HEK293 (cell line): ENCODE data around the gene TRIM50.
A peak's percentile ranks its signal among the peaks of the same experiment; 100 is the strongest.

Experiments
- CTCF ChIA-PET: fragments of 350-600 bp; formaldehyde crosslinking; extraction: SDS; loops from one replicate; lab custom pipeline; 2021; ENCODE audit warnings: antibody characterized with exemption; lab: Yijun Ruan, JAX
- POLR2A ChIA-PET: fragments of 300-600 bp; formaldehyde crosslinking; extraction: SDS; loops from one replicate; lab custom pipeline; 2020; ENCODE audit warnings: antibody characterized with exemption, inconsistent platforms; lab: Yijun Ruan, JAX
- H3K27ac ChIP-seq: fragments of 200-500 bp; sonication (Bioruptor generic); 2 replicates; pipeline ENCODE4 v1.5.1; 2014; ENCODE audit warnings: low read depth, low read length, control low read depth, inconsistent platforms; ENCODE audit errors: extremely low read depth
- H3K36me3 ChIP-seq, 2 experiments: fragments of 200-500 bp in 1 of 2; sonication (Bioruptor generic) in 1 of 2; 1 replicate in 1 of 2; 2 replicates in 1 of 2; pipeline ENCODE4 v1.5.1; 2014 to 2017; ENCODE audit warnings: inconsistent platforms in 2 of 2, low read length in 2 of 2; ENCODE audit not compliant: control insufficient read depth in 2 of 2, insufficient read depth in 1 of 2
- H3K4me1 ChIP-seq: fragments of 200-500 bp; sonication (Bioruptor generic); 2 replicates; pipeline ENCODE4 v1.5.1; 2014; ENCODE audit warnings: mild to moderate bottlenecking, low read length, inconsistent platforms; ENCODE audit not compliant: control insufficient read depth, insufficient read depth
- H3K4me3 ChIP-seq: 2 replicates; pipeline ENCODE4 v1.5.1; 2011; ENCODE audit warnings: low read depth, mild to moderate bottlenecking, control low read depth, low read length, moderate library complexity
- H3K9me3 ChIP-seq: fragments of 200-500 bp; sonication (Bioruptor generic); 2 replicates; pipeline ENCODE4 v1.5.1; 2014; ENCODE audit warnings: low read depth, low read length, inconsistent platforms; ENCODE audit not compliant: control insufficient read depth, insufficient read depth
- GLI2 ChIP-seq: fragments of 450-650 bp; formaldehyde crosslinking; IDR thresholded peaks from 2 replicates; pipeline ENCODE4; 2017; ENCODE audit warnings: missing biosample characterization, missing genetic modification characterization, low read depth, borderline replicate concordance
- GLIS2 ChIP-seq: fragments of 450-650 bp; formaldehyde crosslinking; IDR thresholded peaks from 2 replicates; pipeline ENCODE4 v1.5.1; 2016; ENCODE audit warnings: missing biosample characterization, missing genetic modification characterization
- KLF1 ChIP-seq: fragments of 450-650 bp; formaldehyde crosslinking; IDR thresholded peaks from 2 replicates; pipeline ENCODE4 v1.5.1; 2016; ENCODE audit warnings: missing biosample characterization, missing genetic modification characterization
- KLF7 ChIP-seq: fragments of 450-650 bp; formaldehyde crosslinking; IDR thresholded peaks from 2 replicates; pipeline ENCODE4 v1.5.1; 2016; ENCODE audit warnings: missing biosample characterization, missing genetic modification characterization, borderline replicate concordance
- KLF8 ChIP-seq: fragments of 450-650 bp; formaldehyde crosslinking; IDR thresholded peaks from 2 replicates; pipeline ENCODE4 v1.5.1; 2016; ENCODE audit warnings: missing biosample characterization, missing genetic modification characterization
- MYNN ChIP-seq: fragments of 450-650 bp; formaldehyde crosslinking; IDR thresholded peaks from 2 replicates; pipeline ENCODE4 v1.5.1; 2016; ENCODE audit warnings: missing biosample characterization, missing genetic modification characterization, borderline replicate concordance
- OVOL3 ChIP-seq: fragments of 450-650 bp; formaldehyde crosslinking; IDR thresholded peaks from 2 replicates; pipeline ENCODE4 v1.5.1; 2016; ENCODE audit warnings: missing biosample characterization, missing genetic modification characterization
- ZBTB20 ChIP-seq: fragments of 450-650 bp; formaldehyde crosslinking; IDR thresholded peaks from 2 replicates; pipeline ENCODE4 v1.5.1; 2016; ENCODE audit warnings: missing biosample characterization, missing genetic modification characterization
- ZBTB6 ChIP-seq: fragments of 450-650 bp; formaldehyde crosslinking; IDR thresholded peaks from 2 replicates; pipeline ENCODE4 v1.5.1; 2017; ENCODE audit warnings: missing biosample characterization, missing genetic modification characterization
- ZNF121 ChIP-seq: fragments of 450-650 bp; formaldehyde crosslinking; IDR thresholded peaks from 2 replicates; pipeline ENCODE4 v1.5.1; 2016; ENCODE audit warnings: missing biosample characterization, missing genetic modification characterization
- ZNF157 ChIP-seq: fragments of 450-650 bp; formaldehyde crosslinking; IDR thresholded peaks from 2 replicates; pipeline ENCODE4 v1.5.1; 2016; ENCODE audit warnings: missing biosample characterization, missing genetic modification characterization
- ZNF174 ChIP-seq: fragments of 450-650 bp; formaldehyde crosslinking; IDR thresholded peaks from 2 replicates; pipeline ENCODE4 v1.5.0; 2017; ENCODE audit warnings: missing biosample characterization, mild to moderate bottlenecking, missing genetic modification characterization
- ZNF24 ChIP-seq: fragments of 450-650 bp; formaldehyde crosslinking; IDR thresholded peaks from 2 replicates; pipeline ENCODE4 v1.5.1; 2016; ENCODE audit warnings: missing biosample characterization, missing genetic modification characterization
- ZNF335 ChIP-seq: fragments of 450-650 bp; formaldehyde crosslinking; conservative IDR thresholded peaks from 2 replicates; pipeline ENCODE4 v1.5.1; 2016; ENCODE audit warnings: missing biosample characterization, missing genetic modification characterization
- ZNF48 ChIP-seq: fragments of 450-650 bp; formaldehyde crosslinking; IDR thresholded peaks from 2 replicates; pipeline ENCODE4 v1.5.1; 2016; ENCODE audit warnings: missing biosample characterization, missing genetic modification characterization
- ZNF501 ChIP-seq: fragments of 450-650 bp; formaldehyde crosslinking; IDR thresholded peaks from 2 replicates; pipeline ENCODE4 v1.5.1; 2016; ENCODE audit warnings: missing biosample characterization, missing genetic modification characterization
- ZNF548 ChIP-seq: fragments of 450-650 bp; formaldehyde crosslinking; IDR thresholded peaks from 2 replicates; pipeline ENCODE4 v1.5.1; 2016; ENCODE audit warnings: missing biosample characterization, missing genetic modification characterization
- ZNF600 ChIP-seq: fragments of 450-650 bp; formaldehyde crosslinking; IDR thresholded peaks from 2 replicates; pipeline ENCODE4 v1.5.1; 2016; ENCODE audit warnings: missing biosample characterization, missing genetic modification characterization
- ZNF624 ChIP-seq: fragments of 450-650 bp; formaldehyde crosslinking; IDR thresholded peaks from 2 replicates; pipeline ENCODE4 v1.5.1; 2017; ENCODE audit warnings: missing biosample characterization, missing genetic modification characterization
- ZNF837 ChIP-seq: fragments of 450-650 bp; formaldehyde crosslinking; IDR thresholded peaks from 2 replicates; pipeline ENCODE4 v1.5.1; 2016; ENCODE audit warnings: missing biosample characterization, missing genetic modification characterization
- ZSCAN30 ChIP-seq: fragments of 450-650 bp; IDR thresholded peaks from 2 replicates; pipeline ENCODE4 v1.5.1; 2018; ENCODE audit warnings: missing biosample characterization, mild to moderate bottlenecking, missing genetic modification characterization, moderate library complexity
- TF ChIP-seq, protein P1 (sequence below): sonication (generic); formaldehyde crosslinking; IDR thresholded peaks from 2 replicates; pipeline ENCODE4 v1.8.1; 2022; ENCODE audit warnings: mild to moderate bottlenecking, moderate library complexity, missing genetic modification reagents
- TF ChIP-seq, protein P2 (sequence below): fragments of 450-650 bp; formaldehyde crosslinking; IDR thresholded peaks from 2 replicates; pipeline ENCODE4 v1.5.1; 2016; ENCODE audit warnings: missing biosample characterization, missing genetic modification characterization
- TF ChIP-seq, protein P3 (sequence below): fragments of 450-650 bp; formaldehyde crosslinking; IDR thresholded peaks from 2 replicates; pipeline ENCODE4 v1.5.1; 2016; ENCODE audit warnings: missing biosample characterization, missing genetic modification characterization
- TF ChIP-seq, protein P4 (sequence below): fragments of 450-650 bp; formaldehyde crosslinking; IDR thresholded peaks from 2 replicates; pipeline ENCODE4 v1.5.1; 2017; ENCODE audit warnings: missing biosample characterization, missing genetic modification characterization
- TF ChIP-seq, protein P5 (sequence below): fragments of 450-650 bp; formaldehyde crosslinking; IDR thresholded peaks from 2 replicates; pipeline ENCODE4 v1.5.1; 2016; ENCODE audit warnings: missing biosample characterization, missing genetic modification characterization, low read depth
- TF ChIP-seq, protein P6 (sequence below): fragments of 450-650 bp; formaldehyde crosslinking; IDR thresholded peaks from 2 replicates; pipeline ENCODE4 v1.5.1; 2016; ENCODE audit warnings: missing biosample characterization, missing genetic modification characterization

The TRIM50 gene

DNA sequence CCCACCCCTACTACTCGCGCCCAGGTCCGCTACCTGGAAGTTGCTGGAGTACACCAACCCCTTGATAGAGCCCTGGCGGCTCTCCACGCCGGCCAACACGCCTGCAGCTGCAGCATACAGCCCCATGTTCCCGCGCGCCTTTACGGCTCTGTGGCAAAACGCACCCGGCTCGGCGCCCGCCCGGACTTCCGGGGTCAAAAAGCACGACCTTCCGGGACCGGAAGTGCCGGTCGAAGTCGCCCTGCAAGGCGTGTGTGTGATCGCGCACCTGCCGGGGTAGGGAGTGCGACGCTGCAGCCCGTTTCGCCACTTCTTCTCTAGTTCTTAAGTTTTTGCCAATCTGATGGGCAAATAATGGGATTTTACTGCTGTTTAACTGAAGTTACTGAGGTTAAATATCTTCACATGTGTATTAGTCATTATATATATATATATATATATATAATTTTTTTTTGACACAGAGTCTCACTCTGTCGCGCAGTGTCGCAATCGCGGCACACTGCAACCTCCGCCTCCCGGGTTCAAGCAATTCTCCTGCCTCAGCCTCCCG is 19.1 kb downstream of the TRIM50 start, which contains the start of gene NSUN5:
TSS of gene NSUN5 (minus strand) at position 162 of the 550 bp plus-strand sequence. CDS start at position 126, 36 bp downstream.
- Histone ChIP-seq H3K36me3 (peaks cover 8 to 25% of the 10 kb centered on the region in 2 experiments; a peak in 2 of 3 replicates), H3K27ac (0 out of 2 replicates have a peak within 1 kb of the TSS, but pooled peaks have one; percentile 46), H3K4me3 (peak within 1 kb of the TSS; percentile 71), H3K9me3 (no peaks in the 10 kb centered on the region), H3K4me1 (no peaks in the 10 kb centered on the region)
- CTCF ChIA-PET = interaction anchor here (1.4 to 2.0 kb wide), 2 partner anchors 15 to 143 kb away, joined by 3 to 7 read pairs; no protein-coding TSS in a partner anchor
- POLR2A ChIA-PET = interaction anchor here (1.4 kb wide), 1 partner anchor 213 kb away, joined by 6 read pairs; the partner anchor contains the start of gene BAZ1B
- TF ChIP-seq ZNF600 (no peak), ZNF24 (tag by site-specific recombination) (no peak), ZNF174 (tag by site-specific recombination) (no peak), ZNF157 (tag by site-specific recombination) (no peak), ZNF121 (tag by site-specific recombination) (no peak), ZNF335 (tag by site-specific recombination) (peak; percentile 26; the same call in 1 of the 2 replicates), ZNF837 (tag by site-specific recombination) (no peak), ZNF548 (no peak), GLIS2 (tag by site-specific recombination) (no peak), ZBTB20 (no peak), KLF7 (tag by site-specific recombination) (no peak), GLI2 (no peak), ZBTB6 (no peak), ZNF48 (tag by site-specific recombination) (no peak), ZNF624 (tag by site-specific recombination) (no peak), OVOL3 (tag by site-specific recombination) (no peak), ZNF501 (tag by site-specific recombination) (no peak), MYNN (tag by site-specific recombination) (no peak), KLF8 (tag by site-specific recombination) (peak; percentile 57; the same call in 1 of the 2 replicates), KLF1 (tag by site-specific recombination) (0 out of 2 replicates have a peak, but pooled peaks have one; percentile 16), ZSCAN30 (tag by site-specific recombination) (peak; percentile 33; the same call in 1 of the 2 replicates)
- TF ChIP-seq, protein P1, sequence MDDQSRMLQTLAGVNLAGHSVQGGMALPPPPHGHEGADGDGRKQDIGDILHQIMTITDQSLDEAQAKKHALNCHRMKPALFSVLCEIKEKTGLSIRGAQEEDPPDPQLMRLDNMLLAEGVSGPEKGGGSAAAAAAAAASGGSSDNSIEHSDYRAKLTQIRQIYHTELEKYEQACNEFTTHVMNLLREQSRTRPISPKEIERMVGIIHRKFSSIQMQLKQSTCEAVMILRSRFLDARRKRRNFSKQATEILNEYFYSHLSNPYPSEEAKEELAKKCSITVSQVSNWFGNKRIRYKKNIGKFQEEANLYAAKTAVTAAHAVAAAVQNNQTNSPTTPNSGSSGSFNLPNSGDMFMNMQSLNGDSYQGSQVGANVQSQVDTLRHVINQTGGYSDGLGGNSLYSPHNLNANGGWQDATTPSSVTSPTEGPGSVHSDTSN (CRISPR knock-in tag) = peak; percentile 25; the same call in 1 of the 2 replicates
- TF ChIP-seq, protein P2, sequence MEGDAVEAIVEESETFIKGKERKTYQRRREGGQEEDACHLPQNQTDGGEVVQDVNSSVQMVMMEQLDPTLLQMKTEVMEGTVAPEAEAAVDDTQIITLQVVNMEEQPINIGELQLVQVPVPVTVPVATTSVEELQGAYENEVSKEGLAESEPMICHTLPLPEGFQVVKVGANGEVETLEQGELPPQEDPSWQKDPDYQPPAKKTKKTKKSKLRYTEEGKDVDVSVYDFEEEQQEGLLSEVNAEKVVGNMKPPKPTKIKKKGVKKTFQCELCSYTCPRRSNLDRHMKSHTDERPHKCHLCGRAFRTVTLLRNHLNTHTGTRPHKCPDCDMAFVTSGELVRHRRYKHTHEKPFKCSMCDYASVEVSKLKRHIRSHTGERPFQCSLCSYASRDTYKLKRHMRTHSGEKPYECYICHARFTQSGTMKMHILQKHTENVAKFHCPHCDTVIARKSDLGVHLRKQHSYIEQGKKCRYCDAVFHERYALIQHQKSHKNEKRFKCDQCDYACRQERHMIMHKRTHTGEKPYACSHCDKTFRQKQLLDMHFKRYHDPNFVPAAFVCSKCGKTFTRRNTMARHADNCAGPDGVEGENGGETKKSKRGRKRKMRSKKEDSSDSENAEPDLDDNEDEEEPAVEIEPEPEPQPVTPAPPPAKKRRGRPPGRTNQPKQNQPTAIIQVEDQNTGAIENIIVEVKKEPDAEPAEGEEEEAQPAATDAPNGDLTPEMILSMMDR (tag by site-specific recombination) = no peak
- TF ChIP-seq, protein P3, sequence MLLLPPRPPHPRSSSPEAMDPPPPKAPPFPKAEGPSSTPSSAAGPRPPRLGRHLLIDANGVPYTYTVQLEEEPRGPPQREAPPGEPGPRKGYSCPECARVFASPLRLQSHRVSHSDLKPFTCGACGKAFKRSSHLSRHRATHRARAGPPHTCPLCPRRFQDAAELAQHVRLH (tag by site-specific recombination) = peak; percentile 71; the same call in 1 of the 2 replicates
- TF ChIP-seq, protein P4, sequence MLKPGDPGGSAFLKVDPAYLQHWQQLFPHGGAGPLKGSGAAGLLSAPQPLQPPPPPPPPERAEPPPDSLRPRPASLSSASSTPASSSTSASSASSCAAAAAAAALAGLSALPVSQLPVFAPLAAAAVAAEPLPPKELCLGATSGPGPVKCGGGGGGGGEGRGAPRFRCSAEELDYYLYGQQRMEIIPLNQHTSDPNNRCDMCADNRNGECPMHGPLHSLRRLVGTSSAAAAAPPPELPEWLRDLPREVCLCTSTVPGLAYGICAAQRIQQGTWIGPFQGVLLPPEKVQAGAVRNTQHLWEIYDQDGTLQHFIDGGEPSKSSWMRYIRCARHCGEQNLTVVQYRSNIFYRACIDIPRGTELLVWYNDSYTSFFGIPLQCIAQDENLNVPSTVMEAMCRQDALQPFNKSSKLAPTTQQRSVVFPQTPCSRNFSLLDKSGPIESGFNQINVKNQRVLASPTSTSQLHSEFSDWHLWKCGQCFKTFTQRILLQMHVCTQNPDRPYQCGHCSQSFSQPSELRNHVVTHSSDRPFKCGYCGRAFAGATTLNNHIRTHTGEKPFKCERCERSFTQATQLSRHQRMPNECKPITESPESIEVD (tag by site-specific recombination) = no peak
- TF ChIP-seq, protein P5, sequence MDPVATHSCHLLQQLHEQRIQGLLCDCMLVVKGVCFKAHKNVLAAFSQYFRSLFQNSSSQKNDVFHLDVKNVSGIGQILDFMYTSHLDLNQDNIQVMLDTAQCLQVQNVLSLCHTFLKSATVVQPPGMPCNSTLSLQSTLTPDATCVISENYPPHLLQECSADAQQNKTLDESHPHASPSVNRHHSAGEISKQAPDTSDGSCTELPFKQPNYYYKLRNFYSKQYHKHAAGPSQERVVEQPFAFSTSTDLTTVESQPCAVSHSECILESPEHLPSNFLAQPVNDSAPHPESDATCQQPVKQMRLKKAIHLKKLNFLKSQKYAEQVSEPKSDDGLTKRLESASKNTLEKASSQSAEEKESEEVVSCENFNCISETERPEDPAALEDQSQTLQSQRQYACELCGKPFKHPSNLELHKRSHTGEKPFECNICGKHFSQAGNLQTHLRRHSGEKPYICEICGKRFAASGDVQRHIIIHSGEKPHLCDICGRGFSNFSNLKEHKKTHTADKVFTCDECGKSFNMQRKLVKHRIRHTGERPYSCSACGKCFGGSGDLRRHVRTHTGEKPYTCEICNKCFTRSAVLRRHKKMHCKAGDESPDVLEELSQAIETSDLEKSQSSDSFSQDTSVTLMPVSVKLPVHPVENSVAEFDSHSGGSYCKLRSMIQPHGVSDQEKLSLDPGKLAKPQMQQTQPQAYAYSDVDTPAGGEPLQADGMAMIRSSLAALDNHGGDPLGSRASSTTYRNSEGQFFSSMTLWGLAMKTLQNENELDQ (tag by site-specific recombination) = no peak
- TF ChIP-seq, protein P6, sequence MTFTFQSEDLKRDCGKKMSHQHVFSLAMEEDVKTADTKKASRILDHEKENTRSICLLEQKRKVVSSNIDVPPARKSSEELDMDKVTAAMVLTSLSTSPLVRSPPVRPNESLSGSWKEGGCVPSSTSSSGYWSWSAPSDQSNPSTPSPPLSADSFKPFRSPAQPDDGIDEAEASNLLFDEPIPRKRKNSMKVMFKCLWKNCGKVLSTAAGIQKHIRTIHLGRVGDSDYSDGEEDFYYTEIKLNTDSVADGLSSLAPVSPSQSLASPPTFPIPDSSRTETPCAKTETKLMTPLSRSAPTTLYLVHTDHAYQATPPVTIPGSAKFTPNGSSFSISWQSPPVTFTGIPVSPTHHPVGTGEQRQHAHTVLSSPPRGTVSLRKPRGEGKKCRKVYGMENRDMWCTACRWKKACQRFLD (tag by site-specific recombination) = no peak
